ENCODE results near the gene CLSTN2. TPM values are rescaled to one million over a fixed set of nuclear protein-coding genes. Genes with fewer than 3 reads are reported as not detected.

The CLSTN2 gene
- total RNA-seq, 2 donors from 2014 or later, result not detected

GRCh38 chr3:140395134-140396075, 460.4 kb downstream of the CLSTN2 start:
- Mint-ChIP-seq H3K27me3 (ENCODE audit: low read depth) (no peaks in the 10 kb centered on the region), H3K4me3 (no peak overlapping the region), H3K4me1 (ENCODE audit: low read depth) (no peaks in the 10 kb centered on the region), H3K9me3 (no peaks in the 10 kb centered on the region), H3K27ac (no peak overlapping the region), H3K36me3 (ENCODE audit: insufficient read depth in 2 of 2) (no peaks in the 10 kb centered on the region)
- no peak for ATAC-seq (replicated peaks in 1 of 2)
- no peak for DNase-seq

DNA sequence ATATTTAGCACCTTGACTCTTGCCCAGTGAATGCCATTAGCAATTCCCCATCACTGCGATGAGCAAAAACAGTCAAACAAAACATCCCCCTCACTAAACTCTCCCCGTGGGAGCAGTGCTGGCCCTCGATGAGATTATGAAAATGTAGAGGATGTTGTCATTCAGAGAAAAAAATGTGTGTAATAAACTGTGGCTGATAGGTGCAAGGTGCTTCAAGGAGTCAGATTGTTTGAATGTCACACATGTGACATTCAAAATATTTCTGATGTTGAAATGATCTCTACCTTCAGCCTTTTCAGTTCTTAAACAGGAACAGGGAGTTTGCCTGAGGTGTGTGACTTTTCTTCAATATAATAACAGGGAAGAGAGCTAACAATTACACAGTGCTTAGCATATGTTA, 461.1 kb downstream of the CLSTN2 start:
- H3K36me3 Mint-ChIP-seq (ENCODE audit: insufficient read depth in 2 of 2), result no peaks in the 10 kb centered on the region
- no peaks in the 10 kb centered on the region for H3K27me3 Mint-ChIP-seq (ENCODE audit: low read depth)
- no peaks in the 10 kb centered on the region for H3K9me3 Mint-ChIP-seq
- H3K4me3 Mint-ChIP-seq, result no peak overlapping the region
- no peak for DNase-seq
- no peaks in the 10 kb centered on the region for H3K4me1 Mint-ChIP-seq (ENCODE audit: low read depth)
- no peak for ATAC-seq (replicated peaks in 1 of 2)
- no peak overlapping the region for H3K27ac Mint-ChIP-seq

GRCh38 chr3:140397847-140398246, 462.9 kb downstream of the CLSTN2 start:
- DNase-seq (no peak), ATAC-seq (replicated peaks in 1 of 2) (no peak)
- no peaks in the 10 kb centered on the region for H3K36me3 Mint-ChIP-seq (ENCODE audit: insufficient read depth in 2 of 2)
- H3K27ac Mint-ChIP-seq, result no peak overlapping the region
- no peaks in the 10 kb centered on the region for H3K27me3 Mint-ChIP-seq (ENCODE audit: low read depth)
- H3K4me3 Mint-ChIP-seq, result no peak overlapping the region
- no peaks in the 10 kb centered on the region for H3K4me1 Mint-ChIP-seq (ENCODE audit: low read depth)
- no peaks in the 10 kb centered on the region for H3K9me3 Mint-ChIP-seq

DNA sequence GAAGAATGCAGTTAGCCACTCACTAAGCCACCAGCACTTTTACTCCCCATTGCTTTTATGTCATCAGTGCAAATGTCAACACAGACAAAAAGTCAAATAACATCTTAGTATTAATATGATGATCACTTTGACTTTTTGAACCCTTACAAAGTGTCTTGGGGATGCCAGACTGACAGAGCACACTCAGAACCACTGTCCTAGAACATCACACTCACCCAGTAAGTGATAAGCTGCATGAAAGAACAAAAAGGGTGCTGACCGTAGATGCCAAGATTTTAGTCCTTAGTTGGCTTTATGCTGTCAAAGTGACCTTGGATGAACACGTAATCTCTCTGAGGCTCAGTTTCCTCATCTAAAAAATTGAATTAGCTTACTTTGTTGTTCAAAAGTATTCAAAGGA, 463.4 kb downstream of the CLSTN2 start:
- no peaks in the 10 kb centered on the region for H3K4me1 Mint-ChIP-seq (ENCODE audit: low read depth)
- DNase-seq (no peak), ATAC-seq (replicated peaks in 1 of 2) (no peak)
- H3K4me3 Mint-ChIP-seq, result no peak overlapping the region
- H3K27ac Mint-ChIP-seq, result no peak overlapping the region
- no peaks in the 10 kb centered on the region for H3K9me3 Mint-ChIP-seq
- no peaks in the 10 kb centered on the region for H3K27me3 Mint-ChIP-seq (ENCODE audit: low read depth)
- no peaks in the 10 kb centered on the region for H3K36me3 Mint-ChIP-seq (ENCODE audit: insufficient read depth in 2 of 2)

DNA sequence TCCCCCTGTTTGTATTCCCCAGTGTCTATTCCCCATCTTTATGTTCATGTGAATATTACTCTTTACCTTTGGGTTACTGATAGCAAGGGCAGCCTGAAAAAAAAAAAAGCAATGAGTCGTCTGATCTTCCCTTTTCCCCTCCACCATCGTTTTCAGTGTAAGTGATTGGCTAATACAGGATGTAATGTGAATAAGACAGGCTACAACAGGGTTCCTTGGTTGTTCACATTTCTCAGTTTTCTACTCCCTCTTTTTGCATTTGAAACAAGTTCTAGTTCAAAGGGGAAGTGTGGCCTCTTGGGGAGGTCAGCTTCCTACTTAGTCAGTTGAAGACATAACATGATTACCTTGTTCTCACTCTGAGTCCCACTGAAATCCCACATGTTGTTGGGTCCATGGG, 464.9 kb downstream of the CLSTN2 start:
- no peak for DNase-seq
- Mint-ChIP-seq H3K36me3 (ENCODE audit: insufficient read depth in 2 of 2) (no peaks in the 10 kb centered on the region), H3K4me1 (ENCODE audit: low read depth) (no peaks in the 10 kb centered on the region), H3K9me3 (no peaks in the 10 kb centered on the region), H3K27me3 (ENCODE audit: low read depth) (no peaks in the 10 kb centered on the region), H3K27ac (no peak overlapping the region), H3K4me3 (no peak overlapping the region)
- ATAC-seq (replicated peaks in 1 of 2), result no peak

- Mint-ChIP-seq H3K9me3 (no peaks in the 10 kb centered on the region), H3K27me3 (ENCODE audit: low read depth) (no peaks in the 10 kb centered on the region), H3K36me3 (ENCODE audit: insufficient read depth in 2 of 2) (no peaks in the 10 kb centered on the region), H3K4me3 (no peak overlapping the region), H3K4me1 (ENCODE audit: low read depth) (no peaks in the 10 kb centered on the region), H3K27ac (no peak overlapping the region)
- DNase-seq (no peak), ATAC-seq (replicated peaks in 1 of 2) (no peak)
These were observed 468.1 kb downstream of the CLSTN2 start for GRCh38 chr3:140403079-140403478.

- no peaks in the 10 kb centered on the region for H3K9me3 Mint-ChIP-seq
- no peaks in the 10 kb centered on the region for H3K27me3 Mint-ChIP-seq (ENCODE audit: low read depth)
- no peak for DNase-seq
- no peak for ATAC-seq (replicated peaks in 1 of 2)
- H3K27ac Mint-ChIP-seq, result no peak overlapping the region
- no peak overlapping the region for H3K4me3 Mint-ChIP-seq
- no peaks in the 10 kb centered on the region for H3K36me3 Mint-ChIP-seq (ENCODE audit: insufficient read depth in 2 of 2)
- H3K4me1 Mint-ChIP-seq (ENCODE audit: low read depth), result no peaks in the 10 kb centered on the region
These were observed 468.6 kb downstream of the CLSTN2 start for GRCh38 chr3:140403608-140404007.

DNA sequence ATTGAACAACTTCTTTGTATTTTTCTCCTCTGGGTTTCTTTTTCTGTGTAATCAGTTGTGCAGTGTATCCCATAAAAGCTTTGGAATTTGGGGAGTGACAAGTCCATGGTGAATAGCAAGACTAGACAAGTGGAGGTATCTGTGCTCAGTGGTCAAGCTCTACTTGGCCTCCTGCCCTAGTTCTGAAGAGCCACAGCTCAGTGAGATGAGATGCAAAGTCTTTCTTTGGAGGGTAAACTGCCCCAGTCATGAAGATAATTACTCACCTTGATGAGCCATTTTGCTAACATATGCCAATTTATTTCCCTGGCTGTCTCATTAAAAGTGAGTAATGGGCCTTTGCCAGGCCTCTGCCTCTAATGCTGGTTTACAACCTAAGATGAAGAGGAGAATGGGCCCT, 471.7 kb downstream of the CLSTN2 start:
- Mint-ChIP-seq H3K27ac (no peak overlapping the region), H3K4me1 (ENCODE audit: low read depth) (no peaks in the 10 kb centered on the region), H3K27me3 (ENCODE audit: low read depth) (no peaks in the 10 kb centered on the region), H3K36me3 (ENCODE audit: insufficient read depth in 2 of 2) (no peaks in the 10 kb centered on the region), H3K4me3 (no peak overlapping the region), H3K9me3 (peaks cover 4 to 6% of the 10 kb centered on the region in 2 donors)
- ATAC-seq (replicated peaks in 1 of 2), result no peak
- DNase-seq, result no peak

- Mint-ChIP-seq H3K27ac (no peak overlapping the region), H3K9me3 (peaks cover 4 to 6% of the 10 kb centered on the region in 2 donors), H3K4me1 (ENCODE audit: low read depth) (no peaks in the 10 kb centered on the region), H3K27me3 (ENCODE audit: low read depth) (no peaks in the 10 kb centered on the region), H3K36me3 (ENCODE audit: insufficient read depth in 2 of 2) (no peaks in the 10 kb centered on the region), H3K4me3 (no peak overlapping the region)
- DNase-seq, result no peak
- ATAC-seq (replicated peaks in 1 of 2), result no peak
These were observed 473.3 kb downstream of the CLSTN2 start for GRCh38 chr3:140408252-140408651.

- Mint-ChIP-seq H3K4me3 (no peak overlapping the region), H3K27me3 (ENCODE audit: low read depth) (no peaks in the 10 kb centered on the region), H3K9me3 (no peaks in the 10 kb centered on the region), H3K4me1 (ENCODE audit: low read depth) (no peaks in the 10 kb centered on the region), H3K27ac (no peak overlapping the region), H3K36me3 (ENCODE audit: insufficient read depth in 2 of 2) (no peaks in the 10 kb centered on the region)
- ATAC-seq (replicated peaks in 1 of 2), result no peak
- no peak for DNase-seq
These were observed 481.7 kb downstream of the CLSTN2 start for GRCh38 chr3:140416666-140417065.

DNA sequence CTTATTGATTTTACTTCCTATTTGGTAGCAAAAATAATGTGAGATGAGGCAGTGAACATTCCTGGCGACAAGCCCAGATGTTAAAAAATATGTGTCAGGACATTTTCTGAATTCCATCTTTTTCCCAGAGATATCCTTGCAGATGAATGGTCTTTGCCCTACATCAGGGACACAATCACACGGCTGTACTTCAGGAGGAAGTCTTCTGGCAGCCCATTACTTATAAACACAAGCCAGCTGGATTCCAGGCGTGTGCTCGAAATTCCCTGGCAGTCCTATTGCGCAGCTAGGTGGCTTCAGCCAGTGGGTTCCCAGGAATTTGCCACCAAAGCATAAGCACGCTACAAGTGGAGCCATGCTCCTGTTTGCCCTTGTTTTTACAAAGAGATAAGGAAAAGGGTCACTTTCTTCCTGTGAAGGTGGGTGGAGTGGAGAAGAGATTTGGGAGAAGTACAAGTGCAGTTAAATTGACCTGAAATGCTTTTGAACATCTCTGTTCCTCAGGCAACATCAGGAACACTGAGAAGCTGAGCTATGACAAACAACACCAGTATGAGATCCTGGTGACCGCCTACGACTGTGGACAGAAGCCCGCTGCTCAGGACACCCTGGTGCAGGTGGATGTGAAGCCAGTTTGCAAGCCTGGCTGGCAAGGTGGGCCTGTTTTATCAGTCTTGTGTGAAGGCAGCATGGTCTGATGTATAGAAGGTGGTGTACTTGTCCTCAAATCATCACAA, 485.8 kb downstream of the CLSTN2 start:
- no peaks in the 10 kb centered on the region for H3K27me3 Mint-ChIP-seq (ENCODE audit: low read depth)
- DNase-seq (no peak), ATAC-seq (replicated peaks in 1 of 2) (no peak)
- no peak overlapping the region for H3K4me3 Mint-ChIP-seq
- no peak overlapping the region for H3K27ac Mint-ChIP-seq
- H3K4me1 Mint-ChIP-seq (ENCODE audit: low read depth), result no peaks in the 10 kb centered on the region
- no peaks in the 10 kb centered on the region for H3K36me3 Mint-ChIP-seq (ENCODE audit: insufficient read depth in 2 of 2)
- no peaks in the 10 kb centered on the region for H3K9me3 Mint-ChIP-seq

DNA sequence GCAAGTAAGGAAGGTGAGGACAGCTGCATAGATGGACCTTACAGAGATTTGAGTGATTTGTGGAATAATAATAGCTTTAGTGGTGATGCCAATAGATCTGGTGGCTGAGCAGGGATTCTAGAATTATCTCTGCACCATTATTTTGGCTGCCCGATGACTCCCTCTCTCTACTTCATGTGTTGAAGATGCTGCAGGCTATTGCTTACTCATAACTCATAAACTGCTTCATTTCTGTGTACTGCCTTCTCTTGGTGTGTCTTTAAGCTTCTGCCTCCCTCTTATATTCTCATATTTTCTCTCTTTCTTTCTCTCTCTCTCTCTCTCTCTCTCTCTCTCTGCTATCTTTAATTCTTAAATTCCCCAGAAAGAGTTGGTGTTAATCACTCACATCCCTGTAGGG, 486.9 kb downstream of the CLSTN2 start:
- Mint-ChIP-seq H3K4me3 (no peak overlapping the region), H3K27me3 (ENCODE audit: low read depth) (no peaks in the 10 kb centered on the region), H3K4me1 (ENCODE audit: low read depth) (no peaks in the 10 kb centered on the region), H3K9me3 (no peaks in the 10 kb centered on the region), H3K27ac (no peak overlapping the region), H3K36me3 (ENCODE audit: insufficient read depth in 2 of 2) (no peaks in the 10 kb centered on the region)
- no peak for DNase-seq
- no peak for ATAC-seq (replicated peaks in 1 of 2)

- Mint-ChIP-seq H3K4me3 (no peak overlapping the region), H3K27me3 (ENCODE audit: low read depth) (no peaks in the 10 kb centered on the region), H3K36me3 (ENCODE audit: insufficient read depth in 2 of 2) (no peaks in the 10 kb centered on the region), H3K9me3 (no peaks in the 10 kb centered on the region), H3K27ac (no peak overlapping the region), H3K4me1 (ENCODE audit: low read depth) (no peaks in the 10 kb centered on the region)
- ATAC-seq (replicated peaks in 1 of 2) (no peak), DNase-seq (no peak)
These were observed 488.2 kb downstream of the CLSTN2 start for GRCh38 chr3:140423146-140423545.

Data from activated T-cell treated with anti-CD3 and anti-CD28 coated beads, Interleukin-2, amount 50 U/mL, for 72 hours (primary cell).